Fibroblast of villous mesenchyme (primary cell): Measurements from ENCODE around the gene ADGRD1. TPM values are rescaled to one million over a fixed set of nuclear protein-coding genes. Genes with fewer than 3 reads are reported as not detected.

Experiments
- DNase-seq: peaks from one replicate; pipeline ENCODE4 v3.0.0-alpha.2; 2010; ENCODE audit warnings: low read depth
- H3K4me3 ChIP-seq: 2 replicates; pipeline ENCODE4 v1.5.1; 2011; ENCODE audit warnings: low read depth, mild to moderate bottlenecking, low read length
- total RNA-seq: library from RNA; depleted of rRNA; stranded (reverse); fragments of >200 nt; gene quantifications from 2 replicates; pipeline ENCODE4 v1.2.3, GENCODE V29; 2012
- TF ChIP-seq, protein P1 (sequence below): IDR thresholded peaks from 2 replicates; pipeline ENCODE4 v1.5.1; 2012; ENCODE audit warnings: low read depth, mild to moderate bottlenecking, low read length; ENCODE audit not compliant: insufficient read depth

The ADGRD1 gene
- total RNA-seq, 1 donor = under 0.01 TPM

GRCh38 chr12:131038961-131039950 lies 85.5 kb downstream of the ADGRD1 start:
- DNase-seq = no peak

DNA sequence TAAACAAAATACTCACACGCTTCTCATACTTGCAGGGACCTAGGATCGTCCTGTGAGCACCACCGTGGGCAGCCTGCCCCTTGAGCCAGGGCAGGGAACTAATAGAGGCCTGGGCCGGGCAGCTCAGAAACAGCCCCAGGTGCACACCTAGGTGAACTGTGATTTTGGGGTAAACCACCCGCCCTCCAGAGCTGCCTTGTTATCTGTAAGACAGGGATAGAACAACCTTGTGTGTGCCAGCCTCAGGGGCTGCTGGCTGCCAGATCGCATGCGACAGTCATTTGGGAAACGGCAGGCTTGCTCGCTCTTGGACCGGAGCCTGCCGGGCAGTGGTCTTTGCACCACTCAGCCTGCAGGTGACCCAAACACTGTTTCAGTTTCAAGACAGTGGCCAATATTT lies 86.8 kb downstream of the ADGRD1 start:
- DNase-seq = no peak
- TF ChIP-seq, protein P1, sequence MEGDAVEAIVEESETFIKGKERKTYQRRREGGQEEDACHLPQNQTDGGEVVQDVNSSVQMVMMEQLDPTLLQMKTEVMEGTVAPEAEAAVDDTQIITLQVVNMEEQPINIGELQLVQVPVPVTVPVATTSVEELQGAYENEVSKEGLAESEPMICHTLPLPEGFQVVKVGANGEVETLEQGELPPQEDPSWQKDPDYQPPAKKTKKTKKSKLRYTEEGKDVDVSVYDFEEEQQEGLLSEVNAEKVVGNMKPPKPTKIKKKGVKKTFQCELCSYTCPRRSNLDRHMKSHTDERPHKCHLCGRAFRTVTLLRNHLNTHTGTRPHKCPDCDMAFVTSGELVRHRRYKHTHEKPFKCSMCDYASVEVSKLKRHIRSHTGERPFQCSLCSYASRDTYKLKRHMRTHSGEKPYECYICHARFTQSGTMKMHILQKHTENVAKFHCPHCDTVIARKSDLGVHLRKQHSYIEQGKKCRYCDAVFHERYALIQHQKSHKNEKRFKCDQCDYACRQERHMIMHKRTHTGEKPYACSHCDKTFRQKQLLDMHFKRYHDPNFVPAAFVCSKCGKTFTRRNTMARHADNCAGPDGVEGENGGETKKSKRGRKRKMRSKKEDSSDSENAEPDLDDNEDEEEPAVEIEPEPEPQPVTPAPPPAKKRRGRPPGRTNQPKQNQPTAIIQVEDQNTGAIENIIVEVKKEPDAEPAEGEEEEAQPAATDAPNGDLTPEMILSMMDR = no peak
- H3K4me3 ChIP-seq = no peak overlapping the region

More at GRCh38 chr12:131038961-131039950, 85.5 kb downstream of the ADGRD1 start:
- no peak overlapping the region for H3K4me3 ChIP-seq
- TF ChIP-seq, protein P1 = no peak

DNA sequence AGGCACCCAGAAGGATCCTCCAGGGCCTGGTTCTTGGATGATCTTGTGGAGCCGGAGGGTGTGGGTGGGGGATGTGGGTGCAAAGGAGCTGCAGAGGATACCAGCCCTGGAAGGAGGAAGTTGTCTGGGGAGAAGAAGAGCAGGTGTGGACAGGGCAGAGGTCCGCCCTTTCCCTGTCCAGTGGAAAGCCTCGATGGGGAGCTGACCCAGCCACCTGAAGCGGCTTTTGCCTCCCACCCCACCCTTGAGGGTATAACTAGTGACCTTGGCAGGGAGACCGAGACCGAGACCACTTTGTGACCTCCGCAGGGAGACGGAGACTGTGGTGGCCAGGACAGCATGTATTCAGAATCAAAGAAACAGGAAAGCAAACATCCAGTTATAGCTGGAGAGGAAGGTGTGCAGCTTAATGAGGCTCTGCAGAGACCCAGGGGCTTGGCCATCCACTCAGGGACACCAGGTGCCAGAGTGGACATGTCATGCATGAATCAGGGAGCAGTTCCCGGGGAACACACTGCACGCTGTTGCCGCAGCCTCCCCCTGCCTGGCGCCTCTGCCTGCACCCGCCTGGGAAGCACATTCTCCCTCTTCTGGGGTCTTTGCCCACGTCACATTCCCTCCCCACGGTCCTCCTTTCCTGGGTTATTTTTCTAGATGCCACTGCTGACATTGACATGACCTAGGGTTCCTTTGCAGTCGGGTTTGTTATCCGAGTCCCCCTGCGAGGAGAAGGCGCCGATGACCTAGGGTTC lies 87.7 kb downstream of the ADGRD1 start:
- no peak for DNase-seq

DNA sequence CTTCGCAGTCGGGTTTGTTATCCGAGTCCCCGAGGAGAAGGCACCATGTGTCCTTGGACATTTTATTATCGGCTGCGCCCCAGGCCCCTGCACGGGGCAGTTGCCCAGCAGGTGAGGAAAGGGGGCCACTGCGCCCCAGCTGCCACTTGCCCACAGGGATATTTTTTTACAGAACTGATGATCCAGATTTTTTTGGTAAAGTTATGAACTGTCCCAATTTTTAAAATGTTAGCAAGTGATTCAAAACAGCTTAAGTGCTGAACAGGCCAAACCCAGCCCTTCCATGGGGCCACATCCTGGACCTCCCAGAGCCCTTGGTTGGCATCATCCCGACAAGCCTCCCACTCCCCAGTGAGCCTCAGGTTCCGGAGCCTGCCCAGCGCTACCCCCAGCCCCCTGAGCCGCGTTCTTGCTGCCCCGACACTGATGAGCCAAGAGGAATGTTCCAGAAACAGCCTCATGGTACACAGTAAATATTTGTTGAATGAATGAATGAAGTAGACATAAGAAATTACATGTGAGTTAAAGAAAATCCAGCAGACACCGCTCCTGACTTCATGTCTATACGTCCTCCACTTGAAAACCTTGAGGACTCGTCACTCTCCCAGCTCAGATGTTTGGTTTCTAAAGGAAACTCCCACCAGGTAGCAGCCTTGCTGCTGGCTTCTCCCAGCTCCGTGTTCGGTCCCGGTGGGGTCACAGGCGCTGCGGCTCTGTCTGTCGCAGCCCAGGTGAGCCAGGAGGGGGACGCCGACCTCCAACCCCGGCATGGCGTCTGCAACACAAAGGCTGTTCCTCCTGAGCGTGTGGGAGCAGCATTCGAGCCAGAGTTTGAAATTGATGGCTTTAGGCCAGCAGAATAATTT lies 88.5 kb downstream of the ADGRD1 start:
- TF ChIP-seq, protein P1 = no peak
- DNase-seq = no peak
- no peak overlapping the region for H3K4me3 ChIP-seq

More for the DNA sequence above, 87.7 kb downstream of the ADGRD1 start:
- TF ChIP-seq, protein P1 = no peak
- no peak overlapping the region for H3K4me3 ChIP-seq

DNA sequence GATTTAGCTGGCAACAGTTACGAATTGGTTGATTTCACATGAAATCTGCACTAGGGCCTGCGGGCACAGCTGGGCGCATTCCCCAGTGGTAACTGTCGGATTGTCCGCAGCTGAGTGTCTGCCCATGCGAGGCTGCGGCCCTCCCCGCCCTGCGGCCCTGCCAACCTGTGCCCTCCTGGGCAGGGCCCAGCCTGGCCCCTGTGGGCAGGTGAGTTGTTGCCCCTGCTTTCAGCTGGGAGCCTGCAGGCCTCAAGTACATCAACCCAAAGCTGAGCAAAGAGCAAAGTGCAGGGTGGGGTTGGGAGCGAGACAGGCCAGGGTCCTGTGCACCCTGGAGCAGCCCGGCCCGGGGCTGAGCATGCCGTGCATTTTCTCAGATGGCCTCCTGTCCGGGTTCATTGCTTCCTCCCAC lies 89.1 kb downstream of the ADGRD1 start:
- H3K4me3 ChIP-seq = no peak overlapping the region
- TF ChIP-seq, protein P1 = no peak
- DNase-seq = no peak

GRCh38 chr12:131043401-131043871 lies 89.7 kb downstream of the ADGRD1 start:
- TF ChIP-seq, protein P1 = no peak
- no peak overlapping the region for H3K4me3 ChIP-seq
- no peak for DNase-seq
